SIG-M5 (cell line): Measurements from ENCODE around the gene PCSK2.
"Not testable (repeated sequence)": the region's sequence is repeated elsewhere in the genome, so short reads cannot be mapped to it uniquely, and the experiment has no call there.

ENCODE experiments used
- DNase-seq: peaks from one replicate; lab custom pipeline; 2025; lab: John Stamatoyannopoulos, UW

Gene PCSK2, protein sequence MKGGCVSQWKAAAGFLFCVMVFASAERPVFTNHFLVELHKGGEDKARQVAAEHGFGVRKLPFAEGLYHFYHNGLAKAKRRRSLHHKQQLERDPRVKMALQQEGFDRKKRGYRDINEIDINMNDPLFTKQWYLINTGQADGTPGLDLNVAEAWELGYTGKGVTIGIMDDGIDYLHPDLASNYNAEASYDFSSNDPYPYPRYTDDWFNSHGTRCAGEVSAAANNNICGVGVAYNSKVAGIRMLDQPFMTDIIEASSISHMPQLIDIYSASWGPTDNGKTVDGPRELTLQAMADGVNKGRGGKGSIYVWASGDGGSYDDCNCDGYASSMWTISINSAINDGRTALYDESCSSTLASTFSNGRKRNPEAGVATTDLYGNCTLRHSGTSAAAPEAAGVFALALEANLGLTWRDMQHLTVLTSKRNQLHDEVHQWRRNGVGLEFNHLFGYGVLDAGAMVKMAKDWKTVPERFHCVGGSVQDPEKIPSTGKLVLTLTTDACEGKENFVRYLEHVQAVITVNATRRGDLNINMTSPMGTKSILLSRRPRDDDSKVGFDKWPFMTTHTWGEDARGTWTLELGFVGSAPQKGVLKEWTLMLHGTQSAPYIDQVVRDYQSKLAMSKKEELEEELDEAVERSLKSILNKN

DNA sequence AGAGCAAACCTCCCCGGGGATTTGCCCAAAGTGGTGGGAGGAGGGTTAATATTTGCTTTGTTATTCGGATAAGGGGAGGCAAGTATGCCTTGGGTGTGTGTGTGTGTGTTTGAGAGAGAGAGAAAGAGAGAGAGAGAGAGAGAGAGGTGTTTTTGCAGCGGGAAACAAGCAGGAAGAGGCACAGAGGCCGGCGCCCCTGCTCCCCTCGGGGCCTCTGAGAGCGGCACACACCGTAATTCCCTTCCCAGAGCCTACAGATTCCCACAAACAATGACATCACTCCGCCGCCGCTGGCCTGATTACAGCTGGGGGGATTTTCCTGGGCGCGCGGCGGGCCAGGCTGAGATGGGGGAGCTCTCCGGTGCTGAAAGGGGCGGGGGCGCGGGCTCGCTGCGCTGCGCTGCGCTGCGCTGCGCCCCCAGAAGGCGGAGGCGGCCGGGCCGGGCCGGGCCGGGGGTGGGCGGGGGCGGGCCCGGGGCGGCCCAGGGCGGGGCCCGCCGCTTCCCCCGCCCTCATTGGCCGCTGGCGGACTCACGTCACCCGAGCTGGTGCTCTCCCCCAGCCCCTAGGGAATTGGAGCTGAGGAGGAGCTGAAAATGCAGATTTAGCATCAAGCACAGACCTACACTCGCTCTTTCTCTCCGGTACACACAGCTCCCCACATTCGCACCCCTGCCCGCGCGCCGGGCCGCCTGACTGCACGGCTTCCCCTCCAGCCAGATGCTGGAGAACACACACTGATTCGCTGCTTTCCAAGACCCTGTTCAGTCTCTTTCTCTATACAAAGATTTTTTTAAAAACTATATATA is at the start of gene PCSK2:
PCSK2 (plus strand) TSS at position 631 of the 809 bp plus-strand sequence. CDS start 266 bp downstream, outside the sequence.
- DNase-seq: no peak

DNA sequence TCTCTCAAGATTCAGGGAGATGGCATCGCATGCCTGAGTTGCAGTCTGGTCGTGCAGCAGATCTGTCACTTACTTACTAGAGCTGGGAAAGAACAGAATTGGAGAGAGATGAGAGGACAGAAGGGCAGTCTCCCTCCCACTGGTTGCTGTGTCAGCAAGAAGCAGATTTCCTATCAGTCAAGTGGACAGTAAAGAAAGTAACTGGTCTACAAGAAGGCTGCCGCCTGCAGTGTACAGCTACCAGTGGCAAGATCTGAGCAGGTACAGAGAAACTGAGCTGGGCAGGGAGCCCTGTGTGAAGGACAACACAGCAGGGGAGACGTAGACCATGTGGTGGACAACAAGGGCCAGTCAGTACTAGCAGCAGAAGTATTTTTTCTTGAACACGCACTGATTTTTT is 49.5 kb upstream of the PCSK2 start:
- DNase-seq: no peak

DNA sequence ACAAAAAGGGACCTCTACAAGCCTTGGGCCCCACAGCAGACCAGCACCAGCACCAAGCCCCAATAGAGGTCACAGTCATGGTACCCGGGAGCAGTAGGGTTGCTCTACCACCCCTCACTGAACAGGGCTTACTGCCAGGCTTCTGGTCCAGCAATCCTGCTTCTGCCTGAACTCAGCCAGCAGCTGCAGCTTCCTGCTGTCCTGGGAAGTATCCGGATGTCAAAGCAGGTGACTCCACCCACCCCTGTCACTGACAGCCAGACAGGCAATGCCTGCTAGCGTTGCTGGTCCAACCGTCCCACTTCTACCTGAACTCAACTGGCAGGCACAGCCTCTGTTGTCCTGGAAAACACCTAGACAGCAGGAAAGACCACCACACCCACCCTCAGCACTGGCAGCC is 47.0 kb upstream of the PCSK2 start:
- no peak for DNase-seq

DNA sequence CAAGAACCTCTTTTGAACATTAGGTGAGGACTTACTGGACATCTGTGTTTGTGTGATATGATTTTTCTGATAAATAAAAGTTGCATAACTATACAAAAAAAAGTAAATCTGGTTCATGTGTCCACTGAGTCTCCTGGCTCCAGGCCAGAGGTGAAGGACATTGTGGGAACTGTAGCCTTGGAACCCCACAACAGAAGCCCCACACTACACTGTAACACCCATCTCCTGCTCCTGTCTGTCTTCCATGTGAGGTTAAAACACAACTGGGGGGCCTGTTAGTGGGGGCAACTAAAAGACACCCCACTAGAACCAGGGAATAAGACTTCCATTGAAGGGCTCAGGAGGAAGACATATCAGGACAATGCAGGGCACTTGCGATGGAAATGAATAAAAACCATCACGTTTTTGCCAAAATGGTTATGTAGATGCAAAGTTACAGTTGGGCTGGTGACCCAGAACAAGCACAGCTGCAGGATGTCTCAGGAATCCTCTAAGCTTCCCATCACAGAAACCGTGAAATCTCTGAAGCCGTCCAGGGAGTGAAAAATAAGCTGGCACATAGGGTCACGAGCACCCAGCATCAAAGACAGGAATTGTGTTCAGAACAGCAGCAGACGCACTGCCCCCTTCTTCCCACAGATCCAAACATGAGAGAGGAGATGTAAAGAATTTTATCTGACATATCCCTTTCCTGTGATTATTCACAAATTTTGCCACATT is 36.7 kb upstream of the PCSK2 start:
- DNase-seq: no peak

DNA sequence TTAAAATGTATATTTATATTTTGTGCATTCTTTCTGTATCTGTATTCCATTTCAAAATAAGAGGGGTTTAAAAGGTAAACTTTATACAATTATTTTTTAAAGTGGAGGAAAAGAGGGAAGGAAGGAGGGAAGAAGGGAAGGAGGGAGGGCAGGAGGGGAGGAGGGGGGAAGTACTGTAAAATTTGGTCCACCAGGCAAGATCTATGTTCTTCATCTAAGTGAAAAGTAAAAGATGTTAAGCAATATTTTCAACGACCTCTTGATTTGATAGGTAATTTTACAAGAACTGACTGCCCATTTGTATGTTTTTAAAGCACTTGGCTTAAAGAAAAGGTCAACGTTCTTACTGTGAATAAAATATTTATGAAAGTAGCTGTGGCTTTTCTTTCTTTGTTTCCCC is 29.8 kb upstream of the PCSK2 start:
- DNase-seq: no peak

DNA sequence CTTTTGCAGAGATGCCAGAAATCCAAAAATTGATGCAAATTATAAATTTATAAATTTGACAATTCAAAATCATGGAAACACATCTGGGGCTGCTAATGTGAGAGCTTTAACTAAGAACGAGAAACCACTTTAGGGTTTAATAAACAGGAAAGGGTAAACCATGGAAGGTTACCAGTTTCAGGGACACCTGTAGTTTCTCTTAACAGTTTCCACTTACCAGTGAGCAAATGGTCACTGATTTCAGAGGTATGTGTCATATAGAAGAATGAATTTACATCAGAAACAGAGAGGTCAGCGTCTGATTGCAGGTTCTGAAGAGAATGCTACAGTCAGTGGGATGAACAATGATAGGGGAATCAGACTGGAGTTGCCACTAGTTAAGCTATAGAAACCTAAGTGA is 24.8 kb upstream of the PCSK2 start:
- DNase-seq: no peak

DNA sequence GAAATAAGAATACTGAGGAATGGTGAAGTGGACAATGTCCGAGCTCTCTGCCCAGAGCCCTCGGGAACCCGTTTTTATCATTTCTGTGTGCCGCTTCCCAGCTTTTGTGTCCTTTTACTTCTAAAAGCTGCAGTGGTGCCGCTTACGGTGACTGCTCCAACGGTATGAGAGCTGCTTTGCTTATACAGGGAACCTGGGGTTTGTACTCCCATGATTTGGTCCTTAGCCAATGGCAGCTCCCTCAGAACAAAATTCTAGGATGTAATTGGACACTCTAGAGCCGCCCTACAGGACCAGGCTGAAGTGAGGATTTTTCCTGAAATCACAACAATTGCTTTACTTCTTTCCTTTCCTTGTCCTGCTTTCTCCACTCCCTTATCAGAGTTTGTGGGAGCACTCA is 24.2 kb upstream of the PCSK2 start:
- no peak for DNase-seq

DNA sequence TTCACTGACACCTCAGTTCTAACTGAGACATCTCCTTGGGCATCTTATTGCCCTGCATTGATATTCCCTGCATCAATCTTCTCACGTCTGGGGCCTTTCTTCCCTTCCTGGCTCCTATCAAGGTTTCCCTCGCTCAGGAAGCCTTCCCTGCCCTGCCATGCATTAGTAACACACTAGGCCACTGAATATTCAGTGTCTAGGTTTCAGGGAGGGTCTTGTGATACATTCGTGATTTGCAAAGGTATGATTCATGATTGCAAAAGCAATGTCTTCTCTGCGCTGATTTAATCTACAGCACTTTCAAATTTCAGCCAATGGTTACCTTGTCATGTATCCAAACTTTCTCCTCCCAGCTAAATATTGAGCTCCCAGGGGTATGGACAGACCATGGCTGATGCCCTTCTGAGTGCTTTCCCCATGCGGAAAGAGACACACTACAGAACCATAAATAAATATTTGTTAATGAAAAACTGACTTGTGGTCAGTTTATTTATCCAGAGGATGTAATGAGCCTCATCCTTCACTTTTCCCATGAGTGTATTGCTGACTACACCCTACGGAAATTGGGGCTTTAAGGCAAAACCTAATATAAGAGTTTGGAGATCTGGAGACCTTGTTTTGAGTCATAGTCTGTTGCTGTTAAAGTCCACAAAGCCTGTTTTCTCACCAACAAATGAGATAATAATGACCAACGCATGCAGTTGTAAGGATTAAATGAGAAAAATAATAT is 21.6 kb upstream of the PCSK2 start:
- DNase-seq: no peak

DNA sequence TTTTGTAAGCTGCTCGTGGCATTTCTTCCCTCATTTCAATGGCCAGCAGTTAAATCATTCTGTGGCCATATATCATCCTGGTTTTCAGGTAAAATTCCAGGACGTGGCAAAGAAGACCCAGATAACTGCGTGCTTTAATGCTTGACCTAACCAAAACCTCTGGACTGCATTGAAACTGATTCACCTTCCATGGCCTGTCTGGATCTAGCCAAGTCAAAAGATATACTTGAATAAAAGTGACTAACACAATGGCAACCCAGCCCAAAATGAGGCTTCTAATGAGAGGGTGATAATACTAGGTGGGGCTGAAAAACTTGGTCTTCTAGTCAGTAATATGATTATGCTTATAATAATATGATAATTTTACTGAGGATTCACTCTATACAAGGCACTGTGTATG is 16.5 kb upstream of the PCSK2 start:
- no peak for DNase-seq

DNA sequence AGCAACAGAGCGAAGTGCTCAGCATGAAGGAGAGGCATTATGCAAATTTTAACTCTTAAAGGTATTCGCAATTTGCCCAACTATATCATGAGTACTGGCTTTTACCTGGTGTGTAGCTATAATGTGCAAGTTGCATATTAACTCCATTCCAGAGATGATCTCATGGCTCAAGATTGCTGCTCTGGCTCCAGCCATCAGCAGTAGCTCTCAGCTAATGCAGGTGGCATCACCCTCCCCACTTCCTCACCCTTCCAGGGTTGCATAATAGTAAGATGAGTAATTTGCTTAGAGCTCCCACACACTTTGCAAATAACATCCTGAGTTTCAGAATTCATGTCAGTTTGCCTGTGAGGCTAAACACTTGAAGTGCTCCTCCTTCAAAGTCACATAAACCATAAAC is 15.9 kb upstream of the PCSK2 start:
- DNase-seq: no peak

DNA sequence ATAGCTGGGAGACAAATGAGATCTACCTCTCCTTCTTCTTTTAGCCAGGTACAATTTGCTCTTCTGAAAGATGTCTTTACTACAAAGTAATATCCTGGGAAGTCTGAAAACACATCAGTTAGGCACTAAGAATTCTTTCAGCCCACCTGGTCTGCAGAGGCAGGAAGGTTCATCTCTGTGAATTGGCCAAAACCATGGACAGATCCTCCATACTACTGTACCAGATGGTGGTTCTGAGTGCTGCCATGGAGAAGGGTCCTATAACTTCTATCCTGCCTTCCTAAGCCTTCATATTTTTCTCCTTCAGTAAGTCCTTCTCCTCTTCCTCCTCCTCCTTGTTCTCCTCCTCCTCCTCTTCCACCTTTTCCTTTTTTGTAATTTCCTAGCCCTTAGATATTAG is 11.7 kb upstream of the PCSK2 start:
- DNase-seq: no peak

DNA sequence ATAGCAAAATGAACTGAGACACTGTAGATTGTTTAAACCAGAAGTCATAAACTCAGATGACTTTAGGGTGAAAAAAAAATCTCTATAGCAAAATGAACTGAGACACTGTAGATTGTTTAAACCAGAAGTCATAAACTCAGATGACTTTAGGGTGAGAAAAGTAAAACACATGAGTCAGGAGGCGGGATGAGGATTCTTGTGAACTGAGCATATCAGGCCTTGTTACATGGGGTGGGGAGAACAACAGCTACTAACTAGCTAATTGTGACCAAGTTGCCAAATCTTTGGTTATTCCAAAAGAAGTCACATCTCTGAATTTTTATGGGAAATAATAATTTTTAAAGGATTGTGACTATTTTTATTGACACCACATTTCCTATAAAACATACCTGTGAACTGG is 7.0 kb upstream of the PCSK2 start:
- not testable (repeated sequence) for DNase-seq

DNA sequence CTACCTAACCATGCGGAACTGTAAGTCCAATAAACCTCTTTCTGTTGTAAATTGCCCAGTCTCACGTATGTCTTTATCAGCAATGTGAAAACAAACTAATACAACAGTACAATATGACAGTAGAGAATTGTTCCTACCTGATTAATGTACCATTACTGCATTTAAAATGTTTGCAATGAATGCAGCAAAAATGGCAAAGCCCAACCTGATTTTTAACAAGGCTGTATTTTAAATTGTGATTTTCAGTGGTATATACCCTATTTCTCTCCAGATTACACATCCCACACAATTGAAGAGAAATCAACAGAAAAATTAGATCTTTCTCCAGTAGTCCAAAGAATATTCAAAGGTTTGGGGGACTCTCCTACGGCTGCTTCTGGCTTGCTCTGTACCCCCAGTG is 3.3 kb upstream of the PCSK2 start:
- DNase-seq: no peak

DNA sequence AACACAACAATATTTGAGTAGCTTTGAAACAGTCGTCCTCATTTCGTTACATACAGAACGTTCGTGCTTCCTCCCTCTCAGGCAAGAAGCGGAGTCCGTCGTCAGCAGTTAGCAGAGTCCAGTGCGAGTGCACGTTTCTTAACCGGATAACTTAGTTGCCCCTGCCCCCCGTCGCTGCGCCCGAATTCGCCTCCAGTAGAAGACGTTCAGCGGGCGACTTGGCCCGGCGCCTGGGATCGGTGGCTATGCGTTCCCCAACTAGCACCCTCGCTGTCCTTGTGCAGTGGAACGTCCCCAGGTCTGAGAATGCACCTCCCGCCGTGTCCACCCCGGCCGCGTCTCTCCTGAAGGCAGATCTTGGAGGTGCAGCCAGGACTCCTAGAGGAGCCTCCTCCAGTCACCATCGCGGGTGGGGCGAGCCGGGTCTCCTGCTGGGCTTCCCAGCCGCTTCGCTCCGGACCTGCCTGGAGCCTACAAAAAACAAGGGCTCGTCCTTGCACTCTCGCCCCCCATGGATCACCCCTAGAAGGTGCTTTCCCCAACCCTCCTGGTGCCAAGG is 910 bp upstream of the PCSK2 start:
- DNase-seq: no peak

DNA sequence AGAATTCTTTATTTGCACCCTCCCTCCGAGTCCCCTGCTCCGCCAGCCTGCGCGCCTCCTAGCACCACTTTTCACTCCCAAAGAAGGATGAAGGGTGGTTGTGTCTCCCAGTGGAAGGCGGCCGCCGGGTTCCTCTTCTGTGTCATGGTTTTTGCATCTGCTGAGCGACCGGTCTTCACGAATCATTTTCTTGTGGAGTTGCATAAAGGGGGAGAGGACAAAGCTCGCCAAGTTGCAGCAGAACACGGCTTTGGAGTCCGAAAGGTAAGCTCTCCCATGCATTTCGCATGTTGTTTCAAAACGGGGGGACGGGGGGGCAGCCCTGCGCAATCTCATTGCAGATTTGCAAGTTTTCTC is 357 bp downstream of the PCSK2 start:
- DNase-seq: no peak

DNA sequence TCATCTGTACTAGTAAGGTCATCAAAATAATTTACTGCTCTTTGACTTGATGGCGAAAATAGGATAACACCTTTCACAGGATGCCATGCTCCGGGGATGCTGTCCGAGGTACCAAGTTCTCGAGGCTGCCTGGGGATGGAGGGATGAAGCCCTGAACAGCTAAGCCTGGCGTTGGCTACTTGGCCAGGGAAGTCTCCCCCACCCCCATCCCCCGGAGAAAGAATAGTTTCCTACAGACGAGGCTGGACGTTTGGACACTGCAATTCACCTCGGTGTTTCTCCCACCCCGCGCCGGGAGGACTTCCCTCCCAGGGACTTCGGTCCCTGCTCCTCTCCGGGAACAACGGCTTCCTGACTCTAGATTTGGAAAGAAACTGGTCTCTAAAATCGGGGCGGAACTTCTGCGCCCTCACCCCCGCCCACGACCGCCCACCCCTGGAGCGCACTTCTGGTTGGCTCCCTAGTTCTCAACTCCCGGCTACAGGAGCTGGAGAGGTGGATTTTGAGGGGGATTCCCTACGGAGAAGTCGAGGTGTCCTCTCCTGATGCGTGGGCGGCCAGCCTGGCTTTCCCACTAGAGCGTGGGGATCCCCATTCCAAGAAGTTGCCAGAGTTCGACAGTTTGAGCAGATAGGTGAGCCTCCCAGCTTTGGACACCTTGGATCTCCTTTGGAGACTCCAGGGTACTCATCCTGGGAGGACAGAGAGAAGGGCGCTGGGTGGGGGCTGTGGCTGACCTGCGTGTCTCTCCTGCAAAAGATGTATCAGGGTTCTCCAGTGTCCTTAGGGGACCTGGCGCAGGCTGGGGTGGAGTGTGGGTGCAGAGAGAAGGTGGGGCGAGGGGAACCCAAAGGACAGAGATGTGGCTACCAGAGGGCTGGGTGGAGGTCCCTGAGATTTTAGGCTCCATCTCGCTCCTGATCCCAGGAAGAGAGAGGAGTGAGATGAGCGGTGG is 1.1 kb downstream of the PCSK2 start:
- no peak for DNase-seq

DNA sequence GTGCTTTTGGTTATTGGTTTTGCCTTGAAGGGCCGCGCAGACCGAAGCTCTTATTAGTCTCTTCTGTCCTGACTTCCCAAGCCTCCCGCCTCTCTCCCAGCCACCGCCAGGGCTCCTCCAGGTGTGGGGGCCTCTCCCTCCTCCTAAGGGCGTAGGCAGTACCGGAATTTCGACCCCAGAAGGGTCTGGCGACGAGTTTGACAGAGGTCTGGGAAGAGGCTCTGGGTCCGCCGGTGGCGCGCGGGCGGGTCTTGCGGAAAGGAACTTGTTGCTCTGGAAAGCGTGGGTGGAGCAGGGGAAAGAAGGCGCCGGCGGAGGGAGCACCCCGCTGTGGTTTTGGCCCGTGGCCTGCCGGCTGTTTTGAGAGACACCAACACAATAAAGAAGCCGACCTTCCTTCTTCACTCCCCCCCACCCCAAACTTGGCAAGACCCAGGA is 1.8 kb downstream of the PCSK2 start:
- DNase-seq: no peak

DNA sequence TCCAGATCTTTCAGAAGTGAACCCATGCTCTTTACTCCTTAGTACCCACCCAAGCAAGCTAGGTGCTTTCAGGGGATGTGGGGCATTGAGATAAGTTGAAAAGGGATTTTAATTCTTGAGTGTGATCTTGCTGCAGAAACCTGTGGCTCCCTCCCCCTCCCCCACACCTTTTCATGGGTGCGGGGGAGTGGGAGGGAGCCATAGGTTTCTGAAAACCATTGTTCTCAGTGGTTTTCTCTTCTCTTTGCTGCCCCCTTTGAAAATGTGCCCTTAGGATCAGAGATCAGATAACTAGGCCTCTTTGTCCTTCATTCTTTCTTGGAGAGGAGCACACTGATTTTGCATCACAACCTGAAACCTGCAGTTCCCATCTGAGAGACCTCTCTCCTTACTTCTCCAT is 2.4 kb downstream of the PCSK2 start:
- DNase-seq: no peak

DNA sequence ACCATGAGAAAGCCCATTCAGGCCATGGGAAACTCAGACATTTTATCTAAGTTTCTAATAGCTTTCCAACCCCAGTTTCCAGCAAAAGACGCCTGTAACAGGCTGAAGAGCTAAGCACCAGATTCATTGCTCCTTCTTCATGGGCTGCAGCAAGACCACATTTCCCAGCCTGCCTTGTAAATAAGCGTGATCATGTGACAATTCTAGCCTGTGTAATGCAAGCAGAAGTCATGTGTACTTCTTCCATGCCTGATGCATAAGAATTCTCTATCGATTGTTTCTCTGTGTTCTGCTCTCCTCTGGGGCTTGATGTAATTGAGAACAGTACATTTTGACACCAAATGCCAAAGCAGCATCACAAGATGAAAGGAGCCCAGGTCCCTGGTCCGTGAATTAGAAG is 6.8 kb downstream of the PCSK2 start:
- DNase-seq: no peak

DNA sequence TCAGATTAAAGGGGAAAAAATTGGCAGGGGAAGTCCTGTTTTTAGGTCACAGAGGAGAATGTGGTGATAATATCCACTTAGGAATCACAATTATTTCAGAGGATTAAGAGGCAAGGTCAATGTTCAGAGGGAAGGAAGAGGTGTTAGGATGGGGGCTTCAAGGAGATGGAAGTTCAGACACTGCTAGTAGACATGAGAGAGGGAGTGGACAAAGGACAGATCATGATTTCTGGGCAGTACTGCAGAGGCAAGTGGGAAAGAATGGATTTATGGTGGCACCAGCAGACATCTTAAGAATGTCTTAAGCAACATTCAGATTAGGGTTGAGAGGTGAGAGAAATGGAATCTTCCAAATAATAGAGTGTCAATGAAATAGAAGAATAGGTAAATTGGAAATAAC is 9.9 kb downstream of the PCSK2 start:
- no peak for DNase-seq
